HG03066 (cell line): ENCODE measurements around the gene FOXK1.

Experiments used
- ATAC-seq: cut with Tn5 transposase; IDR thresholded peaks from one replicate; pipeline ENCODE4 v1.9.1; 2021; ENCODE audit warnings: low read depth; ENCODE audit not compliant: unreplicated experiment

The FOXK1 gene

GRCh38 chr7:4718075-4718474 lies 36.0 kb downstream of the FOXK1 start:
- no peak for ATAC-seq

GRCh38 chr7:4720225-4720624 lies 38.1 kb downstream of the FOXK1 start:
- no peak for ATAC-seq

- ATAC-seq: no peak
These were observed 40.2 kb downstream of the FOXK1 start for GRCh38 chr7:4722308-4722707.

GRCh38 chr7:4722960-4723630 lies 41.0 kb downstream of the FOXK1 start:
- ATAC-seq: no peak

- ATAC-seq: no peak
These were observed 42.5 kb downstream of the FOXK1 start for GRCh38 chr7:4724648-4725013.

GRCh38 chr7:4725014-4725849 lies 43.1 kb downstream of the FOXK1 start:
- peak; percentile 55 for ATAC-seq

- ATAC-seq: no peak
These were observed 43.9 kb downstream of the FOXK1 start for GRCh38 chr7:4725850-4726450.

GRCh38 chr7:4726566-4726965 lies 44.5 kb downstream of the FOXK1 start:
- ATAC-seq: no peak

- ATAC-seq: no peak
These were observed 46.0 kb downstream of the FOXK1 start for GRCh38 chr7:4727914-4728705.

- ATAC-seq: no peak
These were observed 47.2 kb downstream of the FOXK1 start for GRCh38 chr7:4729266-4729665.

- ATAC-seq: no peak
These were observed 48.2 kb downstream of the FOXK1 start for GRCh38 chr7:4730276-4730675.

GRCh38 chr7:4730971-4731370 lies 48.9 kb downstream of the FOXK1 start:
- ATAC-seq: no peak

- ATAC-seq: no peak
These were observed 49.7 kb downstream of the FOXK1 start for GRCh38 chr7:4731803-4732202.

GRCh38 chr7:4733936-4734528 lies 51.9 kb downstream of the FOXK1 start:
- ATAC-seq: no peak

- ATAC-seq: no peak
These were observed 52.7 kb downstream of the FOXK1 start for GRCh38 chr7:4734587-4735345.

GRCh38 chr7:4737300-4737699 lies 55.2 kb downstream of the FOXK1 start:
- no peak for ATAC-seq

GRCh38 chr7:4738711-4739527 lies 56.8 kb downstream of the FOXK1 start:
- ATAC-seq: no peak

GRCh38 chr7:4739528-4739992 lies 57.5 kb downstream of the FOXK1 start:
- ATAC-seq: no peak

- no peak for ATAC-seq
These were observed 58.7 kb downstream of the FOXK1 start for GRCh38 chr7:4740796-4741195.
